HepG2 (cell line): ENCODE results near the gene SNX11. TPM values are rescaled to one million over a fixed set of nuclear protein-coding genes. Genes with fewer than 3 reads are reported as not detected.
A peak's percentile ranks its signal among the peaks of the same experiment; 100 is the strongest.

Source experiments
- ATAC-seq: fragments of 200-7000 bp; cut with Tn5 transposase; 3 replicates; pipeline ENCODE4 v1.9.1; 2020; ENCODE audit warnings: mild to moderate bottlenecking, moderate library complexity
- Bru-seq: library from RNA; stranded (reverse); fragments of 400-500 nt; gene quantifications from one replicate; lab custom pipeline; 2021; lab: Mats Ljungman, UMichigan
- BruChase-seq, 2 experiments: library from RNA; stranded (reverse); fragments of 400-500 nt; gene quantifications; one replicate each; lab custom pipeline; 2021; lab: Mats Ljungman, UMichigan
- BruUV-seq: library from RNA; stranded (reverse); fragments of 400-500 nt; replicated peaks from 2 replicates; lab custom pipeline; 2021; lab: Mats Ljungman, UMichigan
- CTCF ChIA-PET: fragments of 300-600 bp; formaldehyde crosslinking; extraction: SDS; loops from one replicate; lab custom pipeline; 2021; ENCODE audit warnings: low total read pairs, inconsistent platforms, low intra/inter-chr PET ratio; lab: Yijun Ruan, JAX
- POLR2A ChIA-PET: fragments of 350-600 bp; sonication (Branson Sonifier 250); formaldehyde crosslinking; loops from one replicate; lab custom pipeline; 2020; ENCODE audit warnings: antibody characterized with exemption, inconsistent platforms; lab: Yijun Ruan, JAX
- DNase-seq: peaks from one replicate; pipeline ENCODE4 v3.0.0-alpha.2; 2015; ENCODE audit warnings: low spot score
- FAIRE-seq: peaks from 3 replicates; lab custom pipeline; 2011; peaks lifted over from hg19 to GRCh38; lab: Jason Lieb, UNC
- H2AFZ ChIP-seq: one replicate; pipeline ENCODE4 v1.6.1; 2011; ENCODE audit warnings: low read length, inconsistent platforms
- H3K27ac ChIP-seq: fragments of 300-600 bp; 3 replicates; pipeline ENCODE4 v1.8.0; 2011; ENCODE audit warnings: mixed run types, mild to moderate bottlenecking, mixed read lengths, low read length, inconsistent platforms; ENCODE audit not compliant: insufficient read depth; ENCODE audit errors: extremely low read length
- H3K27me3 ChIP-seq, 2 experiments: fragments of 200-600 bp in 1 of 2; 2 replicates in 1 of 2; 3 replicates in 1 of 2; pipeline versions ENCODE4 v1.6.0 to v1.8.0; 2011; ENCODE audit warnings: low read length in 2 of 2, mild to moderate bottlenecking in 2 of 2, moderate library complexity in 2 of 2, inconsistent platforms in 1 of 2; ENCODE audit not compliant: insufficient read depth in 2 of 2, control insufficient read depth in 1 of 2
- H3K36me3 ChIP-seq, 2 experiments: fragments of 200-600 bp in 1 of 2; replicated peaks in 1 of 2; 2 replicates in 1 of 2; 3 replicates in 1 of 2; pipeline versions ENCODE4 v1.5.1 to v1.8.0; 2011; ENCODE audit warnings: low read length in 2 of 2, inconsistent platforms in 1 of 2; ENCODE audit not compliant: insufficient read depth in 2 of 2, control insufficient read depth in 1 of 2
- H3K4me1 ChIP-seq: 2 replicates; pipeline ENCODE4 v1.5.1; 2012; ENCODE audit warnings: low read length, inconsistent platforms; ENCODE audit not compliant: insufficient read depth
- H3K4me2 ChIP-seq: 2 replicates; pipeline ENCODE4 v1.6.0; 2011; ENCODE audit warnings: low read depth, low read length, inconsistent platforms
- H3K4me3 ChIP-seq, 3 experiments: fragments of 200-600 bp in 1 of 3; sonication (generic), shearing (Covaris generic) in 1 of 3; replicated peaks in 1 of 3; 2 replicates each; pipeline ENCODE4 v1.5.1; 2011 to 2016; ENCODE audit warnings: low read length in 3 of 3, inconsistent platforms in 2 of 3, low read depth in 2 of 3, mild to moderate bottlenecking in 2 of 3, control low read depth in 1 of 3, mixed read lengths in 1 of 3; ENCODE audit not compliant: insufficient read depth in 1 of 3
- H3K79me2 ChIP-seq: one replicate; pipeline ENCODE4 v1.6.1; 2011; ENCODE audit warnings: low read length, inconsistent platforms; ENCODE audit not compliant: insufficient read depth
- H3K9ac ChIP-seq: 2 replicates; pipeline ENCODE4 v1.6.0; 2011; ENCODE audit warnings: mild to moderate bottlenecking, low read depth, low read length, inconsistent platforms; ENCODE audit not compliant: insufficient read depth
- H3K9me3 ChIP-seq: 2 replicates; pipeline ENCODE4 v1.5.1; 2012; ENCODE audit warnings: mild to moderate bottlenecking, low read length
- H4K20me1 ChIP-seq: 2 replicates; pipeline ENCODE4 v1.6.0; 2011; ENCODE audit warnings: inconsistent platforms, mild to moderate bottlenecking, low read length, moderate library complexity; ENCODE audit not compliant: insufficient read depth
- SMAD3 ChIP-seq: sonication (generic); formaldehyde crosslinking; IDR thresholded peaks from 2 replicates; pipeline ENCODE4 v1.4.0; 2020; ENCODE audit warnings: missing genetic modification reagents
- TBL1XR1 ChIP-seq: fragments of 150-350 bp; IDR thresholded peaks from 2 replicates; pipeline ENCODE4 v1.6.1; 2014; ENCODE audit warnings: borderline replicate concordance, low read length; ENCODE audit not compliant: partially characterized antibody
- USF2 ChIP-seq, 2 experiments: sonication (generic) in 1 of 2; formaldehyde crosslinking in 1 of 2; IDR thresholded peaks; 2 replicates each; pipeline versions ENCODE4 v1.5.1 to v1.6.1; 2011 to 2020; ENCODE audit warnings: borderline replicate concordance in 1 of 2, low read depth in 1 of 2, low read length in 1 of 2, mild to moderate bottlenecking in 1 of 2, missing genetic modification reagents in 1 of 2, moderate library complexity in 1 of 2
- ZMYM2 ChIP-seq: sonication (generic); formaldehyde crosslinking; IDR thresholded peaks from 2 replicates; pipeline ENCODE4 v1.8.0; 2022; ENCODE audit warnings: mild to moderate bottlenecking, missing genetic modification reagents
- ZNF280B ChIP-seq: sonication (generic); formaldehyde crosslinking; IDR thresholded peaks from 2 replicates; pipeline ENCODE4 v1.5.0; 2020; ENCODE audit warnings: missing genetic modification reagents, mild to moderate bottlenecking, borderline replicate concordance
- ZNF512 ChIP-seq: sonication (generic); formaldehyde crosslinking; IDR thresholded peaks from 2 replicates; pipeline ENCODE4 v1.4.0; 2020; ENCODE audit warnings: mild to moderate bottlenecking, missing genetic modification reagents
- ZNF577 ChIP-seq: sonication (generic); formaldehyde crosslinking; IDR thresholded peaks from 2 replicates; pipeline ENCODE4 v1.4.0; 2020; ENCODE audit warnings: mild to moderate bottlenecking, low read depth, missing genetic modification reagents, borderline replicate concordance
- WGBS: methylation state at CpG from one replicate; pipeline ENCODE4 v1.1.6; 2017; ENCODE audit warnings: low lambda C conversion rate; 5-methylcytosine and 5-hydroxymethylcytosine counted together
- in situ Hi-C: cut with HindIII; loops from 2 replicates; pipeline ENCODE4 v1.10.0; 2017; ENCODE audit warnings: low pct_unique_long_range_greater_than_20kb; ENCODE audit not compliant: extremely low pct_ligation_motif_present
- intact Hi-C: fragments of 100-400 bp; cut with micrococcal nuclease; formaldehyde crosslinking; loops from one replicate; pipeline ENCODE4 v1.10.0; 2022; ENCODE audit not compliant: unreplicated experiment
- long read RNA-seq, 2 experiments: library from RNA in 1 of 2; library from polyadenylated mRNA in 1 of 2; stranded (forward) in 1 of 2; unstranded in 1 of 2; transcript quantifications; one replicate each; pipeline ENCODE4 v2.0.0, GENCODE V29; 2019 to 2022
- polyA minus RNA-seq, 3 experiments: library from RNA; depleted of rRNA, polyadenylated mRNA; stranded (reverse); fragments of >200 nt; gene quantifications; 2 replicates each; pipeline ENCODE4 v1.2.3, GENCODE V29; 2011; ENCODE audit warnings: low replicate concordance in 1 of 3
- polyA plus RNA-seq, 8 experiments: library from polyadenylated mRNA; depleted of rRNA in 3 of 8; stranded (reverse) in 7 of 8; unstranded in 1 of 8; fragments of >200 nt; fragmentation: Illumina TruSeq in 4 of 8; extraction: Trizol in 4 of 8; gene quantifications; 2 replicates each; pipeline versions ENCODE4 v1.2.1 to v1.2.3, GENCODE V29; 2011 to 2016; ENCODE audit warnings: low read depth in 4 of 8, missing spikeins in 1 of 8, mixed read lengths in 1 of 8; ENCODE audit not compliant: insufficient read depth in 1 of 8
- total RNA-seq, 5 experiments: library from RNA; depleted of rRNA; stranded (reverse); fragments of >200 nt; fragmentation: Illumina TruSeq; extraction: Trizol; gene quantifications; 2 replicates each; pipeline ENCODE4 v1.2.3, GENCODE V29; 2016; ENCODE audit warnings: low read depth in 1 of 5

SNX11 gene
- total RNA-seq (2016; rRNA removed; fragmentation: Illumina TruSeq; extraction: Trizol) (14.0 and 15.9 TPM in 2 replicates), polyA plus RNA-seq (2011; rRNA removed) (12.9 and 14.0 TPM in 2 replicates), polyA minus RNA-seq (2011; rRNA and poly(A)+ RNA removed; ENCODE audit: low replicate concordance) (14.4 and 17.8 TPM in 2 replicates), Bru-seq, nascent RNA (percentile 57 among the genes with signal in this experiment), BruChase-seq, experiment 1, labeled RNA remaining after a 6-hour chase (percentile 72 among the genes with signal in this experiment), BruChase-seq, experiment 2, labeled RNA remaining after a 2-hour chase (percentile 71 among the genes with signal in this experiment)
- total RNA-seq (2016; cell fraction: cytosol; rRNA removed; fragmentation: Illumina TruSeq; extraction: Trizol; ENCODE audit: low read depth): 6.2 and 6.3 TPM in 2 replicates
- 13.8 and 15.9 TPM in 2 replicates for total RNA-seq (2016; cell fraction: insoluble cytoplasmic fraction; rRNA removed; fragmentation: Illumina TruSeq; extraction: Trizol)
- 14.3 and 16.5 TPM in 2 replicates for total RNA-seq (2016; cell fraction: membrane; rRNA removed; fragmentation: Illumina TruSeq; extraction: Trizol)
- total RNA-seq (2016; cell fraction: nucleus; rRNA removed; fragmentation: Illumina TruSeq; extraction: Trizol): 11.5 and 12.4 TPM in 2 replicates
- polyA plus RNA-seq (2011; cell fraction: cytosol; rRNA removed): 11.7 and 14.4 TPM in 2 replicates
- polyA plus RNA-seq (2011; cell fraction: nucleus; rRNA removed): 10.4 and 12.3 TPM in 2 replicates
- 9.6 and 9.7 TPM in 2 replicates for polyA plus RNA-seq (2012)
- polyA plus RNA-seq (2016; cell fraction: cytosol; fragmentation: Illumina TruSeq; extraction: Trizol; ENCODE audit: low read depth): 4.2 TPM in 2 replicates
- 17.1 and 18.0 TPM in 2 replicates for polyA plus RNA-seq (2016; cell fraction: insoluble cytoplasmic fraction; fragmentation: Illumina TruSeq; extraction: Trizol; ENCODE audit: low read depth)
- polyA plus RNA-seq (2016; cell fraction: membrane; fragmentation: Illumina TruSeq; extraction: Trizol; ENCODE audit: low read depth): 11.9 and 13.2 TPM in 2 replicates
- polyA plus RNA-seq (2016; cell fraction: nucleus; fragmentation: Illumina TruSeq; extraction: Trizol; ENCODE audit: insufficient read depth, low read depth): 19.4 and 22.2 TPM in 2 replicates
- 6.2 and 7.3 TPM in 2 replicates for polyA minus RNA-seq (2011; cell fraction: cytosol; rRNA and poly(A)+ RNA removed)
- 11.1 and 12.1 TPM in 2 replicates for polyA minus RNA-seq (2011; cell fraction: nucleus; rRNA and poly(A)+ RNA removed)
- long read RNA-seq, experiment 1, transcript SNX11-201 (7 exons, 2,315 nt): major isoform, 11 of 17 reads
- long read RNA-seq, experiment 1, partial matches to known transcripts: 1 of 17 reads
- long read RNA-seq, experiment 1, other reads (novel, unspliced or antisense): 4 of 17 reads
- long read RNA-seq, experiment 2, transcript SNX11-201 (7 exons, 2,315 nt): major isoform, 7 of 30 reads
- long read RNA-seq, experiment 2, partial matches to known transcripts: 5 of 30 reads
- long read RNA-seq, experiment 2, other reads (novel, unspliced or antisense): 17 of 30 reads

GRCh38 chr17:48107137-48108055 is at the start of gene SNX11:
SNX11 (plus strand) TSS chr17:48107766; CDS start chr17:48112044, 4,278 bp downstream.
- H3K9ac ChIP-seq: peak within 1 kb of the TSS; percentile 76
- no peaks in the 10 kb centered on the region for H3K9me3 ChIP-seq
- in situ Hi-C loops: no loop called here
- CTCF ChIA-PET: no interaction called here
- peaks cover 24% of the 10 kb centered on the region for H3K79me2 ChIP-seq
- TSS peak; percentile 97 for BruUV-seq
- FAIRE-seq (peak; percentile 47), ATAC-seq (peak; percentile 98), DNase-seq (peak; percentile 90)
- H3K4me1 ChIP-seq: peaks cover 24% of the 10 kb centered on the region
- H2AFZ ChIP-seq: peak within 1 kb of the TSS; percentile 98
- H4K20me1 ChIP-seq: no peaks in the 10 kb centered on the region
- no peaks in the 10 kb centered on the region; a peak in 2 of 5 replicates for H3K27me3 ChIP-seq
- intact Hi-C loops: no loop called here
- POLR2A ChIA-PET: interaction anchor here (0.6 to 2.9 kb wide), 11 partner anchors 10 to 276 kb away, joined by 3 to 28 read pairs (median 3); partner anchors contain the start of genes LRRC46, MRPL10 and NFE2L1
- H3K36me3 ChIP-seq: no peaks in the 10 kb centered on the region
- peak within 1 kb of the TSS; percentile 76 for H3K27ac ChIP-seq
- peak within 1 kb of the TSS; percentile 92 for H3K4me2 ChIP-seq
- H3K4me3 ChIP-seq: peak within 1 kb of the TSS; percentile 79 to 81 (median 80)
- WGBS: 2% methylated on average over 25 of the region's 64 CpGs
- TF ChIP-seq USF2 (IDR thresholded peaks at IDR 0.05; ENCODE audit: low read depth, low read length) (no peak), USF2 (CRISPR knock-in tag; IDR thresholded peaks at IDR 0.05; ENCODE audit: borderline replicate concordance) (0 out of 2 replicates have a peak, but pooled peaks have one; percentile 13), ZNF512 (CRISPR knock-in tag) (no peak), SMAD3 (CRISPR knock-in tag) (peak; percentile 24; the same call in 1 of the 2 replicates), ZNF280B (peak; percentile 76; the same call in 1 of the 2 replicates), ZNF577 (no peak), TBL1XR1 (peak; percentile 41), ZMYM2 (peak; percentile 33; the same call in 1 of the 2 replicates)
